Measurements from ENCODE around the gene UGT1A3.
"Not testable (repeated sequence)": the region's sequence is repeated elsewhere in the genome, so short reads cannot be mapped to it uniquely, and the experiment has no call there.

GRCh38 chr2:233750689-233751088 is 21.8 kb downstream of the UGT1A3 start:
- TF ChIP-seq EZH2 (IDR thresholded peaks at IDR 0.05; ENCODE audit: insufficient read depth, poor library complexity, severe bottlenecking); EZH2phosphoT487 (IDR thresholded peaks at IDR 0.05; ENCODE audit: insufficient read depth, low read depth): not testable (repeated sequence)
